Inferior parietal cortex (tissue), 1 donor: ENCODE data around the gene SEL1L2.

Experiments used
- DNase-seq: peaks from one replicate; pipeline ENCODE4 v3.0.0-alpha.2; 2016; ENCODE audit errors: extremely low spot score

The SEL1L2 gene

GRCh38 chr20:13930281-13930680 lies 60.1 kb downstream of the SEL1L2 start:
- DNase-seq, result no peak

DNA sequence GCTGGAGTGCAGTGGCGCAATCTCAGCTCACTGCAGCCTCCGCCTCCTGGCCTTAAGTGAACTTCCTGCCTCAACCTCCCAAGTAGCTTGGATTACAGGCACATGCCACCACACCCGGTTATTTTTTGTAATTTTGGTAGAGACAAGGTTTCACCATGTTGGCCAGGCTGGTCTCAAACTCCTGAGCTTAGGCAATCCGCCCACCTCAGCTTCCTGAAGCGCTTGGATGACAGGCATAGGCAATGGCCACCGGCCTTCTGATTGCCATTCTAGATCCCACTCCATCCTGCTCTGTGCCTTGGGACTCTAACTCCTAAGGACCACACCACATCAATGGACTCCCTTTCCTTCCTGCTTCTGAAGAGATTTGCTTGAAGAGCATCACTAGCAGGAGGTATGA lies 60.6 kb downstream of the SEL1L2 start:
- DNase-seq, result no peak

GRCh38 chr20:13928901-13929300 lies 61.5 kb downstream of the SEL1L2 start:
- DNase-seq, result no peak

GRCh38 chr20:13927171-13927570 lies 63.2 kb downstream of the SEL1L2 start:
- DNase-seq, result no peak

DNA sequence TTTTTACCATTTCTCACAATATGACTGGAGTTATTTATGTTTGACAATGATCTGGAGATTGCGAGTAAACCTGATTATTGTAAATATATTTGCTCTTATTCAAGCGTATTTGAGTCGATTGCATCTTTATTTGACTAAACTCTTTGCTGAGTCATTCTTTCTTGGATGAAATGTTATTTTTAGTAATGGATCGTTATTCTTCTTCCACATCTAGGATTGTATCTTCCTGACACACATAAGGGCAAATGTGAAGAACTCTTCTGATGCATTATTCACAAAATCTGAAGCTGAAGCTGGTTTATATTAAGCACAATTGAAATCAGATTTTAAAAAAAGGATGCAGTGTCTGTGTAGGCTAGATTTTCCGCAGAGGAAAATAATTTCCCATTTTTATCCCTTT lies 68.2 kb downstream of the SEL1L2 start:
- DNase-seq, result no peak

DNA sequence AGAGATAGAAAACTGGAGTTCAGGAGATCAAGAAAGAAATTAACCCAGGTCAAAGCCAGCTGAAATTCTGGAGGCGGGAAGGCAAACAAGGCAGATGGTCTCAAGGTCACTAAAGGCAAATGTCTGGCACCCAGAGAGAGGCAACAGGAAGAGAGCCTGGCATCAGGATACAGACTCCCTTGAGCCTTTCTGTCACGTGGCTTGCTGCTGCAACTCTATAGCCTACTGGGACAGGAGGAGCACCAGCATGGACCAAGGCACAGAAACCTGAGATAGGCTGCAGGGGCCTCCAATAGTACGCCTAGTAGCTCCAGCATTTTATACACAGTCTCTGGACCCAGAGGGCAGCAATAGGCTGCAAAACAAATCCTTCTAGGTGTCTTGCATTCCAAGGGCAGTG lies 75.1 kb downstream of the SEL1L2 start:
- no peak for DNase-seq

- DNase-seq, result no peak
These were observed 76.8 kb downstream of the SEL1L2 start for GRCh38 chr20:13913572-13913971.

GRCh38 chr20:13913131-13913530 lies 77.3 kb downstream of the SEL1L2 start:
- no peak for DNase-seq

GRCh38 chr20:13910492-13910891 lies 79.9 kb downstream of the SEL1L2 start:
- no peak for DNase-seq

DNA sequence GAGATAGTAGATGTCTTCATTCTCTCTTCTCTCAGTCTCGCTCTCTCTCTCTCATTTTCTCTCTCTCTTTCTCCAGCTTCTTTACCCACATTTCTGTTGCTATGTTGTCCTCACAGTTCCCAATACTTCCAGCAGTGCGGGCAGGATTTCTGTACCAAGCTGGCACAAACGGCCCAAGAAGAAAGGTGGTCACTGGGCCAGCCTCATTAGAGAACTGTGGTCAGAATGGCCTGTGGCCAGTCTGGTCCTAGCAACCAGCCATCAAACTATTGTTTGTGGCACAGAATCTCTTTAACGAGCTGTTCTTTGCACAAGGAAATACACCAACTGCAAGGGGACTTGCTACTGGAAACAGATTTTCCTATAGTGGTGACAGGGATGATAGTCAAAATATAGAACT lies 81.3 kb downstream of the SEL1L2 start:
- peak; percentile 11 for DNase-seq

DNA sequence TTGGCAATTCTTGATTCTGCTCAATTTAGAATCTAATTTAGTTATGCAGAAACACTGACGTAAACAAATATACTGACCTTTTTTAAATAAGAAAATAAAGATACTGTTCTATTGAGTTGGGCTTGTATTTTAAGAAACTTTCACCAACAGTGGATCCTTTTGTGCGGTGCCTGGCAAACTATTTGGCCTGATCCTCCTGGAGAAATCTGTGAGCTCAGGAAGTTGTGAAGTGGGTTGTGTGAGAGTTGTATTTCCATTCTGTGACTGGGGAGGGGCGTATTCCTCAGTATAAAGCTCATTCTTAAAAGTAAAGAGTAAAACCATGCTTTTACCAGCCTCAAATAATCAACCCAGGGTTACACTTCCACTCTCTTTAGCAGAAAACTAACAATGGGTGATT lies 85.6 kb downstream of the SEL1L2 start:
- DNase-seq, result no peak

DNA sequence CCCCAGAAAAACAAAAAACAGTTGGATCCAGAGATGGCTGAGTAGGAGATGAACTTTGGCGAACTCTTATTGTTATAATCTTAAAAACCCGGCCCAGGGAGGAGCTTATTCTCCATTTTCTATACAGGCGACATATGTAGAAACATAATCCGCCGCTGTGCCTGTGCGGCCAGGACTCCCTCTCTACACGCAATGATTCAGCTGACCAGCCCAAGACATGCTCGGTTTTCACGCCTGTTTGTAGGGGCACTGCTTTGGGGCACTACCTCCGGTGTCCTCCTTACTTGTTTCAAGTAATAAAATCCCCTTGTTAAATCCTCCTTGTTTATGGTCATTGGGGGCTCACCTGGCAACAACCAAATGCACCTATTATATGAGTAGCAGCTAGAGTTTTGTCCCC lies 89.9 kb downstream of the SEL1L2 start:
- DNase-seq, result no peak

DNA sequence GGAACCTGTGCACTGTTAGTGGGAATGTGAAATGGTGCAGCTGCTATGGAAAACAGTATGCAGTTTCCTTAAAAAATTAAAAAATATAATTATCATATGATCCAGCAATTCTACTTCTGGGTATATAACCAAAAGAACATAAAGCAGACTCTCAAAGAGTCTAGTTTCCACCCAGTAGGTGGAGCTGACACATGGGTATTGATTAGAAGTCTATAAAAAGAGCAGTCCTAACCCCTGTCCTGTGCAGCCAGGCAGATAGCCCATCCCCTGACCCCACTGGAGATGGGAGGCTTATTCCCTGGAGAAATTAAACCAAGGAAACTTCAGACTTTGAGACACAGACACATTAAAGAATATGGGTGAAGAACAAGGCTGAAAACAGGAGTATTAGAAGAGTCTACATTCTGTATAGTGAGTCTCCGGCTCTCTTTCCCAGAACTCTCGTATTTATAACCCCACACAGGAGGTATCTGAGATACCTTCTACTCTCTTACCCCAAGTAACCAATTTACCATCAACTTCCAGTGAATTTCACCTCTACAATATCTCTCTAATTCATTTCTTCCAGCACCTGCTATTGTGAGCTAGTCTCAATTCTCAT lies 92.3 kb downstream of the SEL1L2 start:
- DNase-seq, result no peak

- no peak for DNase-seq
These were observed 98.8 kb downstream of the SEL1L2 start for GRCh38 chr20:13891575-13891974.

GRCh38 chr20:13884803-13885202 lies 105.6 kb downstream of the SEL1L2 start:
- DNase-seq, result no peak

GRCh38 chr20:13883425-13883824 lies 107.0 kb downstream of the SEL1L2 start:
- no peak for DNase-seq

DNA sequence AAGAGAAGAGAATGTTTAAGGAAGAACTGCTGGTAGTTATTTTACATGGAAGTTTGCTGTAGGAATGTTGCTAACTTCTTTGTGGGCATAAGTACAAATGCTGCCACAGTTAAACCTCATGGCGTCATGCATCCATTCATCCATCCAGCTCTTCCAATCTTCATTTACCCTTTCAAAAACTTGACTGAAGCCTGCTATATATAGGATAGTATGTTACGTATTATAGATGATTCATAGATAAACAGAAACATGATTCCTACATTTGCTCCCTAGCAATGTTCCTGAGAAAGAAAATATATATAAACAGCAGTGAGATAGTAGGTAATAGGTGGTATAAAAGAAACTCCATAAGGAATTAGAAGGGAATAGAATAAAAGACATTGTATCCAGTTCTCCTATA lies 111.8 kb downstream of the SEL1L2 start:
- DNase-seq, result no peak

DNA sequence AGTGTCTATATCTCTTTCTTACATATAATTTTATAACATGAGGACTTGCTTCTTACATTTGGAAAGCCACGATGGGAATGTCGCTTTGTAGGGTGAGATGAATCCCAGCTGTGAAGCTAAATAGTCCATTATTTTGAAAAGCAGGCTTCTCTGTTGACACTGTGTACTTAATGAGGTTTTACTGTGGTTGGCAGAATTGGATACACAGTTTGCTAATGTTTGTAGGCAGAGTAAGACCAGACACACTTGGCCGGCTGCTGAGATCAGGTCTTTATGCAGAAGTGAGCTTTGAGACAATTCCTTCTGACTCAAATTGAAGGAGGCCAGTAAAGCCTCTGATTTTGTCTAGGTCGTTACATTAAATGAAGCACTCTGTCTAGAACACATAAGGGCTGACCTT lies 112.6 kb downstream of the SEL1L2 start:
- DNase-seq, result no peak

DNA sequence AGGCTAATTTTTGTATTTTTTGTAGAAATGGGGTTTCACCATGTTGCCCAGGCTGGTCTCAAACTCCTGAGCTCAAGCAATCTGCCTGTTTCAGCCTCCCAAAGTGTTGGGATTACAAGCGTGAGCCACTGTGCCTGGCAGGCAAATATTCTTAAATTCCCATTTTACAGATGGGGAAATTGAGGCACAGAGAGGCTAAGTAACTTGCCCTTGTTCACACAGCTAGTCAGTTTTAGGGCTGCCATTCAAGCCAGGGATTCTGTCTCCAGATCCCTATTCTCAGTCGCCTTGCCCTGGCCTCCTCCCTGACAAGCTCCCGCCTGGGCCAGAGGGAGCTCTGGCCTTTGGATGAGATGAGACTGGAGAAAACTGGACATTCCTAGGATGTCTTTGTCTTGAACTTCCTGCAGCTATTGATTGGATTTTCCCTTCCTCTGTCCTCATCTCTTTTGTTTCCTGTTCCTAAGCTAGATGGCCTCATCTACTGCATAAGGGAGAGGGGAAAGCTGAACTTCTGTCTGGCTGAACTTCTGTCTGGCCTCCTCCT lies 115.1 kb downstream of the SEL1L2 start:
- DNase-seq, result no peak

- no peak for DNase-seq
These were observed 115.8 kb downstream of the SEL1L2 start for GRCh38 chr20:13874394-13875157.

- no peak for DNase-seq
These were observed 116.6 kb downstream of the SEL1L2 start for GRCh38 chr20:13873831-13874230.

- DNase-seq, result no peak
These were observed 120.2 kb downstream of the SEL1L2 start for GRCh38 chr20:13870170-13870748.

GRCh38 chr20:13868331-13868730 lies 122.1 kb downstream of the SEL1L2 start:
- DNase-seq, result no peak
